ENCODE measurements around the gene DNAJB5.

DNA sequence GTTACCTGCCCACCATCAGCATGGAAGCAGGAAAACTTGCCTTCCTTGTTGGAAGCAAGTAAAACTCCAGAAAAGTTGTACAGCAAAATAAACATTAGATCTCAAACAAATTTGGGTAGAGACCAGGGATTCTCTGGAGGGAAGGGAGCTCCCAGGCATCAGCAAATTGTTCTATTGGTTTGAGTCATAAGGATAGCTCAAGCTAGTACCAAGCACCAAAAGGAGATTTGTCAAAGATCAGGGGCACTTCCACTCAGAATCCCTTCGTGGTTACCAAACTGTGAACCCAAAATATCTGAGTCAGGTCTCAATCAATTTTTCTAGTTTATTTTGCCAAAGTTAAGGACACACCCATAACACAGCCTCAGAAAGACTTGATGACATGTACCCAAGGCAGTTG is 37.8 kb downstream of the DNAJB5 start:
- TF ChIP-seq, protein P1, sequence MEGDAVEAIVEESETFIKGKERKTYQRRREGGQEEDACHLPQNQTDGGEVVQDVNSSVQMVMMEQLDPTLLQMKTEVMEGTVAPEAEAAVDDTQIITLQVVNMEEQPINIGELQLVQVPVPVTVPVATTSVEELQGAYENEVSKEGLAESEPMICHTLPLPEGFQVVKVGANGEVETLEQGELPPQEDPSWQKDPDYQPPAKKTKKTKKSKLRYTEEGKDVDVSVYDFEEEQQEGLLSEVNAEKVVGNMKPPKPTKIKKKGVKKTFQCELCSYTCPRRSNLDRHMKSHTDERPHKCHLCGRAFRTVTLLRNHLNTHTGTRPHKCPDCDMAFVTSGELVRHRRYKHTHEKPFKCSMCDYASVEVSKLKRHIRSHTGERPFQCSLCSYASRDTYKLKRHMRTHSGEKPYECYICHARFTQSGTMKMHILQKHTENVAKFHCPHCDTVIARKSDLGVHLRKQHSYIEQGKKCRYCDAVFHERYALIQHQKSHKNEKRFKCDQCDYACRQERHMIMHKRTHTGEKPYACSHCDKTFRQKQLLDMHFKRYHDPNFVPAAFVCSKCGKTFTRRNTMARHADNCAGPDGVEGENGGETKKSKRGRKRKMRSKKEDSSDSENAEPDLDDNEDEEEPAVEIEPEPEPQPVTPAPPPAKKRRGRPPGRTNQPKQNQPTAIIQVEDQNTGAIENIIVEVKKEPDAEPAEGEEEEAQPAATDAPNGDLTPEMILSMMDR (IDR thresholded peaks at IDR 0.05; ENCODE audit: low read depth, low read length), result no peak
- TF ChIP-seq POLR2A (IDR thresholded peaks at IDR 0.05; ENCODE audit: extremely low read depth, insufficient read length), result no peak
- TF ChIP-seq MYC (IDR thresholded peaks at IDR 0.05; ENCODE audit: low read depth, low read length), result no peak

Measured in NB4 (cell line).